CD4-positive, alpha-beta T cell treated with Interleukin-2 at 100 ng/mL for 4 hours (primary cell): ENCODE results near the gene ZFYVE28.

Experiments used
- DNase-seq: peaks from one replicate; pipeline ENCODE4 v3.0.0-alpha.2; 2020; ENCODE audit warnings: low spot score

Gene ZFYVE28

DNA sequence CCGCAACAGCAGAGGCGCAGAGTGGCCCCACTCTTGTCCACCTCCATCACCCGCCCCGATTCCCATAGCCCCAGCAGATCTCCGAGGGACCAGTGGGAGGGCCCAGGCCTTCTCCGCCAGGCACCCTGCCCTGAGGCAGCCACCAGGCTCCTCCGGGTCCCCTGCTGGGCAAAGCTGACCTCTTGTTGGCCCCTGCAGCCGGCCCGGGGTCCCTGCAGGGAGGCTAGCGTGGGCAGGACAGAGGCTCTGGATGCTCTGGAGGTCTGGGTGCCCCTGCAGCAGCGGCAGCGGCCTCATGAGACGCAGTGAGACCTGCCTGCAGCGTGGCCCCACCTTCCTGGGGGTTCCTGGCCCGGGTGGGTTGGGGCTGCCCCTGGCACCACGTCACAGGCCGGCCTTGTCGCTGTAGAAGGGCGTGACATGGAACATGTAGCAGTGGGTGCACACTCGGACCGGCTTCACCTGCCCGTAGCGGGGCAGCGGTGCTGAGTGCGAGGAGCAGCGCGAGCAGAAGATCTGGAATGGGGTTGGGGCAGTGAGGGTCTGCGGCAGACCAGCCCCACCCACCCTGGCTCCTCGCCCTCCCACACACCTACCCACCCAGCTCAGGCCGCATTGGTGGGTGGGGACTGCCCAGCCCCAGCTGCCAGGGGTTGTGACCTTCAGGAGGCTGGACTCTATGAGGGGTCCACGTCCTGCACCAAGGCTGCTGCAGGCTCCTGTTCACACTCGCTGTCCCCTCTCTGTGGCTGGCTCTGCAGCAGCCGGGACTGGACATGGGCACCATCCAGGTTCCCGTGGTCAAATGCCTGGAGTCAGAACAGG, 147.9 kb downstream of the ZFYVE28 start:
- no peak for DNase-seq

DNA sequence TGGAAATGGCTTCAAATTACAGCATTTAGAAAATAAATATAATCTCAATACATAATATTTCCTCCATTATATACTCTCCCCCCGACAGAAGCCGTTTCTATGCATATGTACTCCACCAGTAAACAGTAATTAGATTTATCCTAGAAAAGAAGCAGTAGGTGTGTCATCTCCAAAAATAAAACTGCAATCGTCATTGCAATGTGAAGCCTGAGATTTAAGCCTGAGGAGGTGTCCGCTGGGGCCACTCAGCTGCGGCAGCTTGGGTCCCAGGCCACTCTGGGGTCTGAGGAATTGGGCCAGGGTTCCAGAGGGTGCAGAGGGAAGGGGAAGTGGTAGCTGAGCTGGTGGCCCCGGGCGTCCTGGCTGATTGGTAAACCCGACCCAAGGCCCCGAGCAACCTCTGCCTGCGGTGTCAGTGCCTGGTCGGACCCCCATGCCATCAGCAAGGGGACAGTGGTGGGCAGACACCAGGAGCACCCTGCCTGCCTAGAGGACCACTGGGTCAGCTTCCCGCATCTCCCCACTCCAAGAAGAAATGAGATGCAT, 148.8 kb downstream of the ZFYVE28 start:
- no peak for DNase-seq

DNA sequence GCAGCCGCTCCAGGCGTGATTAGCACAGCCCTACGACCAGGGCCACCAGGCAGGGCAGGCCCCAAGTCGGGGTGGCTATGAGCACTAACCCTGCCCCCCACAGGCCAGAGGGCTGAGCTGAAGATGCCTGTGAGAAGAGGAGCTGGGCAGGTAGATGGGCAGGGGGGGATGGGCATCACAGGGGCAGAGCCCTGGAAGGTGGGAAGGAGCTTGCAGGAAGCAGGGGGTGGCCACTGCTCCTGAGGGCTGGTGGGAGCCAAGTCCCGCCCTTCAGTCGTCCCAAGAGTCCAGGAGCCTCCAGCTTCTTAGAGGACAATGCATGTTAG, 149.3 kb downstream of the ZFYVE28 start:
- no peak for DNase-seq

GRCh38 chr4:2268357-2269205, 149.9 kb downstream of the ZFYVE28 start:
- no peak for DNase-seq

DNA sequence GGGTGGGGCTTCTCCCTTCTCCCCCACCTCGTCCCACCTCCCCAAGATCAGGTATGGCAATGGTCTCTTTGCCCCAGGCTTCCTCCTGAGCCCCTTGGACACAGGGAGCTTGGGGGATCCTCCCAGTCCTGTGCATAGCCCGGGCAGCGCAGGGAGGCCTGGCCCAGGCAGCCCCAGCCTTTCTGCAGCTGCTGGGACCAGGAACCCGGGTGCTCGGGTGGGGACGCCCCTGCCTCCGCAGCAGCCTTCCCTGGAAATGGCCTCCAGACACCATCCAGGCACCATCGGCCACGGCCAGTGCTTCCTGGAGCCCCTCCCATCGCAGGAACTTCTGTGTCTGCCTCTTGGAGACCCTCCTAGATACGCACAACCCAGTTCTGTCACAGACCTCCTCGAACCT, 150.6 kb downstream of the ZFYVE28 start:
- no peak for DNase-seq

DNA sequence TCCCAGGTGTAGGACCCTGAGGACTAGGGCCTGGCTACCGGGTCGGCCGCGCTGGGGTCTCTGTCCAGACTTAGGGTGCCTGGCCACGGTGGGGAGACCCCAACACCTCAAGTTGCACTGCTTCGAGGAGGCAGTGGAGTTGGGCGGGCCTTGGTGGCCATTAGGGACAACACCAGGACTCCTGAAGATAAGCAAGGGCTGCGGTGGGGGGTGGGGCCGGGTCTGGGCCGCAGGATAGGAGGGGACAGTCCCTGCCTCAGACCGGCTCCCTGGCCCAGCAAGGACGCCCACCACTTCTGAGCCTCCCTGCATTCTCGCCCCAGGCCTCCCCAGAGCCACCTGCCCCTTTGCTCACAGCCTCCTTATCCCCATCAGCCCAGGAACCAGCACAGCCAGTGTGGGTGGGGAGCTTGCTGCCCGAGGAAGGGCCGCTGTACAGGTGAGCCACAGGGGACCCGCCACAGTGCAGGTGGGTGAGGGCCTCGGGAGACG, 151.1 kb downstream of the ZFYVE28 start:
- no peak for DNase-seq

DNA sequence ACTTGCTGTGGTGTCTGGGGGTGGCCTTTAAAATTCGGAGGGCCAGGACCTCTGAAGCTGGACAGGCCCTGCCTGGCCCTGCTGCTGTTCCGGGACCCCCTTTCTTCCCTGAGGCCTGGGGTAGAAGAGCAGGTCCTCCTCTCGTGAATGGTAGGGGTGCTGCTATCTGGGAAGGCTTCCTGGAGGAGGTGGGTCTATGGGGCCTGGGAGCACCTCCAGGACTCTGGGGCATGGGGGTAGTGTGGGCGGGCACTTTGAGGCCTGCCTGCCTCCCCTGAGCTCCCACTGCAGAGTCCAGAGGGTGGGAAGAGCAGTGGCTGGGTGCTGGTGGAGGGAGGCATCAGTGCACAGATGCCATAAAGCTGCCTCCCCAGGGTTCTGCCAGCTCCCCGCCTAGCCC, 151.6 kb downstream of the ZFYVE28 start:
- DNase-seq, result no peak

DNA sequence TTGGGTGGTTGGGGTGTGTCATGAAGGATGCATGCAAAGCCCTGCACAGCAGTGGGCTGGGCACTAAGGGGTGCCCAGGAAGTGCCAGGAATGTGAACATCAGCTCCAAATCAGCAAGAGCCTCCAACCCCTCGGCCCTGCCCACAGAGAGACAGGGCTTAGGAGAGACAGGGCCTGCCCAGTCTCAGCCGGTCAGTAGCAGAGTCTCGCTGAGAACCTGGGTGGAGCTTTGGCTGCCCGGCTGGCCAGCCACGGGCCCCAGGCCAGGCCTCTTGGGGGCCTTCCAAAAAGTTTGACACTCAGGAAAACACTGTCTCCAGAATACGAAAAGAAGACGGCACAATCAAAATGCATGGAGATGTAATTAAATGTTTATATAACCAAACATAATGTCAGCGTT, 152.3 kb downstream of the ZFYVE28 start:
- DNase-seq, result no peak

- DNase-seq, result no peak
Observed at GRCh38 chr4:2265113-2266110, 153.0 kb downstream of the ZFYVE28 start.

GRCh38 chr4:2264481-2265041, 153.9 kb downstream of the ZFYVE28 start:
- no peak for DNase-seq

- no peak for DNase-seq
Observed at GRCh38 chr4:2263926-2264321, 154.5 kb downstream of the ZFYVE28 start.

- DNase-seq, result no peak
Observed at GRCh38 chr4:2262944-2263250, 155.5 kb downstream of the ZFYVE28 start.

- DNase-seq, result peak; percentile 99
Observed at GRCh38 chr4:2262145-2262943, 156.1 kb downstream of the ZFYVE28 start.

- no peak for DNase-seq
Observed at GRCh38 chr4:2261853-2262144, 156.6 kb downstream of the ZFYVE28 start, which contains the start of gene MXD4. TSS of gene MXD4 (minus strand) at chr4:2262109. CDS start at chr4:2261980, 129 bp downstream.

DNA sequence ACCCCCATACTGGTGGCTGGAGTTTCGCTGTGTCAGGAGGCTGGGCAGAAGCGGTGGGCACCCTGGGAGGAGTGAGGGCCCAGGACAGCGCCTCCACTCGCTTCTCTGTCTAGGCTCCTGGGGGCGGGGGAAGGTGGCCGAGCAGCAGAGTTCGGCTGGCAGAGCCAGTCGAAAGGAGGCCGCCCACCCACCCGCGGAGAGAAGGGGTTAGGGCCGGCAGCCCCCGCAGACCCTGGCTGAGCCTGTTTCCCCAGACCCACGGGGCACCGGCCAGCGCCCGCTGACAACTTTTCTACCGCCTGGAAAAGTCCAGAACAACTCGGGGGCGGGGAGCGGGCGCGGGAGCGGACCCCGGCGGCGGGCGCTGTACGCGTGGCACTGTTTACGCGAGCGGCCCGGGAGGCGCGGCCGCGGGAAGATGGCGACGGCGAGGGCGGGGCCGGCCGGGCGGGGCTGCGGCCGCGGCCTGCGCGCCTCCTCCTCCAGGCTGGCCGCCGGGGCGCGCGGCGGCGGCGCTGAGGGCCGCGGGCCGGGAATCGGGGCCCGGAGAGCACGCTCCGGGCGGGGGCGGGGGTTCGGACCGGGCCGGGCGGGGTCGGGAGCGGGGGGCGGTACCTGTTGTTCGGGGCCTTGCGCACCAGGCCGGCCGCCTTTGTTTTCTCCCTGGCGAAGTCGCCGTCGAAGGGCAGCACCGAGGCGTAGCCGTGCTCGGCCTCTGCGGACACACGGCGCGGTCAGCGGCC, 157.2 kb downstream of the ZFYVE28 start:
- peak; percentile 52 for DNase-seq

- no peak for DNase-seq
Observed at GRCh38 chr4:2260344-2261109, 157.9 kb downstream of the ZFYVE28 start.

DNA sequence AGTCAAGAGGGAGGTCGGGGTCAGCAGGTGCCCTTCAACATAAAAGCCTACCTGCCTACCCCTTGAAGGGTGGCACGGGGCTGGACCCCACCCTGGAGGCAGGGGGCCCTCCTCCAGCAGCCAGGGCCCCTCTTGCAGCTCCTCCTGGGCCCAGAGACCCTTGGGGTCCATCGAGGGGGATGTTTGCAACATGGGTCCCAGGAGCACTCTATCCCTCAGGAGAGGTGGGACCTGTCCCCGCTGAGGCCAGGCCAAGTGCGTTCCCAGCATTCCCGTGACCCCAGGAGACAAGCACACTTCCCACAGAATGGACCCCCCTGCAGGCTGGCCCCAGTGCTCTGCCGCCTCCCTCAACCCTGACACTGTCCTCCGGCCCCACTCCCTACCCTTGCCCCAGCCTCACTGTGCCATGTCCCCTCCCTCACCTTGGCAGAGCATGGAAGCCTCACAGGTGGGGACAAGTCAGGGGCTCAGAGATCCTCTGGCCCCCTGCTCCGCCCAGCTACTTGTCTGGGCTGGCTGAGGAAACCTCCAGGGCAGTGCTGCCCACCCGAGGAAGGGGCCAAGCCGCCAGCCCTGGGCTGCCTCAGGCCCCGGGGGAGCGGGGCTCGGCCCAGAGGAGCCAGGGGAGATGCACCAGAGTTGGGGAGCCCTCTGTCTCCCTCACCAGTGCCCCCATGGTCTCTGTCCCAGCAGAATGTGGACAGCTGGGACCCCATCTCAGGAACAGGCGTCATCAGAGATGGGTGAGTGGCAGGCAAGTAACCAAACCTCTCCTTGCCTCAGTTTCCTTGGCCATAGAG, 158.7 kb downstream of the ZFYVE28 start:
- no peak for DNase-seq

GRCh38 chr4:2259036-2259540, 159.4 kb downstream of the ZFYVE28 start:
- DNase-seq, result no peak
